Measurements from ENCODE around the gene UGT1A6. TPM values are rescaled to one million over a fixed set of nuclear protein-coding genes. Genes with fewer than 3 reads are reported as not detected.

Gene UGT1A6
- total RNA-seq, 1 donor from 2014 or later, result not detected

DNA sequence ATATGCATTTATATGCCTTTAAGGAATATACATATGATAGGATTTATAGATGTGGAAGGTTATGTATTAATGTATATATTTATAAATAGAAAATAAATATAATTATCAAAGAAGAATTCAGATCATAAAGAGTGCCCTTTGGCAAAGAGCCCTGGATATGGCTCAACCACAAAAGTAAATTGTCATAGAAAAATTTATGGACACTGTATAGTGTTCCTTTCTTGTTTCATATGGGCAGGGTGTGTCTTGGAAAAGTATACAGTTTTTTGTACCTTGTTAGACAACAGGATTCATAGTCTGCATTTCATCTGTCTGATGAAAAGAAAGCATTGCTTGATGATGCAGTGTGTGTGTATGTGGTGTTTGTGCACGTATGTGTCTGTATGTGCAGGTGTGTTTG lies 8.1 kb upstream of the UGT1A6 start:
- Mint-ChIP-seq H3K27me3 (peaks cover 11% of the 10 kb centered on the region), H3K4me1 (peaks cover 13% of the 10 kb centered on the region), H3K36me3 (ENCODE audit: low read depth) (no peaks in the 10 kb centered on the region), H3K9me3 (no peaks in the 10 kb centered on the region), H3K4me3 (no peak overlapping the region), H3K27ac (no peak overlapping the region)
- CTCF ChIA-PET, result no interaction called here
- intact Hi-C loops (cut with micrococcal nuclease), result no loop called here
- DNase-seq (no peak), ATAC-seq (ENCODE audit: low read depth) (no peak)
- POLR2A ChIA-PET, result no interaction called here
- TF ChIP-seq, protein P1, sequence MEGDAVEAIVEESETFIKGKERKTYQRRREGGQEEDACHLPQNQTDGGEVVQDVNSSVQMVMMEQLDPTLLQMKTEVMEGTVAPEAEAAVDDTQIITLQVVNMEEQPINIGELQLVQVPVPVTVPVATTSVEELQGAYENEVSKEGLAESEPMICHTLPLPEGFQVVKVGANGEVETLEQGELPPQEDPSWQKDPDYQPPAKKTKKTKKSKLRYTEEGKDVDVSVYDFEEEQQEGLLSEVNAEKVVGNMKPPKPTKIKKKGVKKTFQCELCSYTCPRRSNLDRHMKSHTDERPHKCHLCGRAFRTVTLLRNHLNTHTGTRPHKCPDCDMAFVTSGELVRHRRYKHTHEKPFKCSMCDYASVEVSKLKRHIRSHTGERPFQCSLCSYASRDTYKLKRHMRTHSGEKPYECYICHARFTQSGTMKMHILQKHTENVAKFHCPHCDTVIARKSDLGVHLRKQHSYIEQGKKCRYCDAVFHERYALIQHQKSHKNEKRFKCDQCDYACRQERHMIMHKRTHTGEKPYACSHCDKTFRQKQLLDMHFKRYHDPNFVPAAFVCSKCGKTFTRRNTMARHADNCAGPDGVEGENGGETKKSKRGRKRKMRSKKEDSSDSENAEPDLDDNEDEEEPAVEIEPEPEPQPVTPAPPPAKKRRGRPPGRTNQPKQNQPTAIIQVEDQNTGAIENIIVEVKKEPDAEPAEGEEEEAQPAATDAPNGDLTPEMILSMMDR (IDR thresholded peaks at IDR 0.05), result no peak

DNA sequence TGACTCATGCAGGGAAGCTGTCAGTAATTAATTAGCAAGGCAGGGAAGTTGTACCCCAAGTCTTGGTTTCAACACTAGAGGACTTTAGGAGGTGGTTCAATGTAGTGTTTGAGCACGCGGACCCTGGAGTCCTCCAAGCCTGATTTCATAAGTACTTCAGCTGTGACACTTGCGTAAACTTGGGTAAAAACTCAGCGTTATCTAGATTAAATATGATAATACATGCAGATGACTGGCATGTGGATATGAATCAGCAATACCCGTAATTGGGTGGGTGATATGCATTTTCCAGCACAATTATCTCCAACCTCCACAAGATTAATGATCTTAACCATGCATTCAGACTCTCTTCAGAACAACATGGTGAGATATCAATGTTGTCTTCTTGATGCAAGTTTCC lies 5.8 kb upstream of the UGT1A6 start:
- ChIA-PET CTCF (no interaction called here), POLR2A (no interaction called here)

DNA sequence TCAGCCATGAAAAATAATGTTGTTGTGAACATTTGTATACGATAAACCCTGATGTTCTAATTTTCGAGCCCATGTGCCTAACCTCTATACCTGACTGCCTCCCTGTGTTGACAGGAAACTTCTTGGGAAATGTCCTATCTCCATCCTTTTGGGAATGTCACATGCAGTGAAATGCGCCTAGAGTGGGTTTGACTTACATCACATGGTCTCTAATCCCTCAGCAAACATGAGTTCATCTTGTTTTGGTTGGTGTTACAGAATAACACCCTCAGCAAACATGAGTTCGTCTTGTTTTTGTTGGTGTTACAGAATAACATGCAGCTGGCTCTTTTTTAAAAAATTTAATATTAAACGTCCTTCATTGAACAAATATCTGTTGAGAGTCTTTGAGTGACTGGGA lies 4.3 kb upstream of the UGT1A6 start:
- no peak overlapping the region for H3K27ac Mint-ChIP-seq
- ATAC-seq (ENCODE audit: low read depth), result no peak
- DNase-seq, result no peak
- no peaks in the 10 kb centered on the region for H3K36me3 Mint-ChIP-seq (ENCODE audit: low read depth)
- ChIA-PET POLR2A (no interaction called here), CTCF (no interaction called here)
- H3K4me1 Mint-ChIP-seq, result no peaks in the 10 kb centered on the region
- H3K9me3 Mint-ChIP-seq, result no peaks in the 10 kb centered on the region
- TF ChIP-seq, protein P1 (IDR thresholded peaks at IDR 0.05), result no peak
- H3K27me3 Mint-ChIP-seq, result peaks cover 6% of the 10 kb centered on the region
- H3K4me3 Mint-ChIP-seq, result no peak overlapping the region
- intact Hi-C loops (cut with micrococcal nuclease), result no loop called here

More for the DNA sequence above, 5.8 kb upstream of the UGT1A6 start:
- no peaks in the 10 kb centered on the region for H3K9me3 Mint-ChIP-seq
- no peak overlapping the region for H3K4me3 Mint-ChIP-seq
- peaks cover 6% of the 10 kb centered on the region for H3K27me3 Mint-ChIP-seq
- H3K4me1 Mint-ChIP-seq, result peaks cover 12% of the 10 kb centered on the region
- DNase-seq, result no peak
- intact Hi-C loops (cut with micrococcal nuclease), result no loop called here
- H3K27ac Mint-ChIP-seq, result no peak overlapping the region
- H3K36me3 Mint-ChIP-seq (ENCODE audit: low read depth), result no peaks in the 10 kb centered on the region
- ATAC-seq (ENCODE audit: low read depth), result no peak
- TF ChIP-seq, protein P1 (IDR thresholded peaks at IDR 0.05), result no peak

DNA sequence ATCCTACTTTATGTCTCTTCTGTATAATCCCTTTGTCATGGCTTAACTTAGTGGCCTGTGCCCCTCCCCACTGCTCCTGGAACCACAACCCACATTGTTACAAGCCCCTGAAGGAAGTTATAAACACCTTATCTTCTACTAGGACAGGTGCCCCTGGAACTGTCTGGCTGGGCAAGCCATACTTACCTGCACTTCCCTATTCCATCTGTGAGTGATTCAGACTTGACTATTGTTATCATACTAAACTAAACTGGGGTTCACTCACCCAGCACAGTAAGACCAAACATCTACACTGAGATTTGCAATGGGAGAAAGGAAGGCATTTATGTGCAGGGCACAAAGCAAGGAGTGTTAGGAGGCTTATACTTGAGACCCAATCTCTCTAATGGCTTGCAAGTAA lies 3.7 kb upstream of the UGT1A6 start:
- no peak for ATAC-seq (ENCODE audit: low read depth)
- POLR2A ChIA-PET, result no interaction called here
- H3K27me3 Mint-ChIP-seq, result peaks cover 6% of the 10 kb centered on the region
- TF ChIP-seq, protein P1 (IDR thresholded peaks at IDR 0.05), result no peak
- DNase-seq, result no peak
- H3K9me3 Mint-ChIP-seq, result no peaks in the 10 kb centered on the region
- no peak overlapping the region for H3K27ac Mint-ChIP-seq
- H3K4me1 Mint-ChIP-seq, result no peaks in the 10 kb centered on the region
- no peak overlapping the region for H3K4me3 Mint-ChIP-seq
- H3K36me3 Mint-ChIP-seq (ENCODE audit: low read depth), result no peaks in the 10 kb centered on the region
- intact Hi-C loops (cut with micrococcal nuclease), result no loop called here
- CTCF ChIA-PET, result no interaction called here

DNA sequence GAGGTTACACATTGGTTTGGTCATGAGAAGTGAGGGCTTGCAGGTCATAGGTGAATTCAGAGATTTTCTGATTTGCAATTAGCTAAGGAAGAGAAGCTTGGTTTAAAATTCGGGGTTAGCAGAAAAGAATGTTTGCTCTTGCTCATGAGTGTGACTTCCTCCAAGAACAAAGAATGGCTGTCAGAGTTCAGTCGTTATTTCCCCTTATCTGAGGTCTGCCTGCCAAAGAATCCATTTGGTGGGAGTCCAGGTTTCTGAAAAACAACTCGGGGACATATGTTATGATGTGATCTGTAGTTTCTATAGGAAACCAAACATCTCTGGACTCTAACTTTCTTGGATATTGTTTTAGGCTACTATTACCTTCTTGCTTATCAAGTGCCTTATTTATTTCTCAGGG lies 3.2 kb upstream of the UGT1A6 start:
- Mint-ChIP-seq H3K27me3 (peaks cover 6% of the 10 kb centered on the region), H3K9me3 (no peaks in the 10 kb centered on the region), H3K36me3 (ENCODE audit: low read depth) (no peaks in the 10 kb centered on the region), H3K4me3 (no peak overlapping the region), H3K27ac (no peak overlapping the region), H3K4me1 (no peaks in the 10 kb centered on the region)
- intact Hi-C loops (cut with micrococcal nuclease), result no loop called here
- TF ChIP-seq, protein P1 (IDR thresholded peaks at IDR 0.05), result no peak
- no peak for ATAC-seq (ENCODE audit: low read depth)
- ChIA-PET POLR2A (no interaction called here), CTCF (no interaction called here)
- DNase-seq, result no peak
